ENCODE measurements around the gene ZNF473. TPM values are rescaled to one million over a fixed set of nuclear protein-coding genes. Genes with fewer than 3 reads are reported as not detected.
"Not testable (repeated sequence)": the region's sequence is repeated elsewhere in the genome, so short reads cannot be mapped to it uniquely, and the experiment has no call there.

The ZNF473 gene
- total RNA-seq, 2 experiments from 2014 or later, result 8.9 to 9.2 TPM

- Mint-ChIP-seq H3K27me3 (no peaks in the 10 kb centered on the region), H3K36me3 (ENCODE audit: low read depth) (peaks cover 84% of the 10 kb centered on the region), H3K9me3 (peaks cover 33% of the 10 kb centered on the region), H3K4me3 (no peak overlapping the region), H3K27ac (no peak overlapping the region), H3K4me1 (ENCODE audit: low read depth) (peaks cover 5% of the 10 kb centered on the region)
- DNase-seq, result no peak
- ChIA-PET POLR2A (no interaction called here), CTCF (no interaction called here)
- ATAC-seq, result no peak
- TF ChIP-seq, protein P1, sequence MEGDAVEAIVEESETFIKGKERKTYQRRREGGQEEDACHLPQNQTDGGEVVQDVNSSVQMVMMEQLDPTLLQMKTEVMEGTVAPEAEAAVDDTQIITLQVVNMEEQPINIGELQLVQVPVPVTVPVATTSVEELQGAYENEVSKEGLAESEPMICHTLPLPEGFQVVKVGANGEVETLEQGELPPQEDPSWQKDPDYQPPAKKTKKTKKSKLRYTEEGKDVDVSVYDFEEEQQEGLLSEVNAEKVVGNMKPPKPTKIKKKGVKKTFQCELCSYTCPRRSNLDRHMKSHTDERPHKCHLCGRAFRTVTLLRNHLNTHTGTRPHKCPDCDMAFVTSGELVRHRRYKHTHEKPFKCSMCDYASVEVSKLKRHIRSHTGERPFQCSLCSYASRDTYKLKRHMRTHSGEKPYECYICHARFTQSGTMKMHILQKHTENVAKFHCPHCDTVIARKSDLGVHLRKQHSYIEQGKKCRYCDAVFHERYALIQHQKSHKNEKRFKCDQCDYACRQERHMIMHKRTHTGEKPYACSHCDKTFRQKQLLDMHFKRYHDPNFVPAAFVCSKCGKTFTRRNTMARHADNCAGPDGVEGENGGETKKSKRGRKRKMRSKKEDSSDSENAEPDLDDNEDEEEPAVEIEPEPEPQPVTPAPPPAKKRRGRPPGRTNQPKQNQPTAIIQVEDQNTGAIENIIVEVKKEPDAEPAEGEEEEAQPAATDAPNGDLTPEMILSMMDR (IDR thresholded peaks at IDR 0.05), result no peak
- intact Hi-C loops (cut with micrococcal nuclease), result no loop called here
Measured at GRCh38 chr19:50044922-50045321, 19.1 kb downstream of the ZNF473 start.

GRCh38 chr19:50046649-50047503 is 21.1 kb downstream of the ZNF473 start:
- intact Hi-C loops (cut with micrococcal nuclease), result no loop called here
- TF ChIP-seq, protein P1 (IDR thresholded peaks at IDR 0.05), result peak; percentile 93
- peaks cover 17% of the 10 kb centered on the region for H3K4me1 Mint-ChIP-seq (ENCODE audit: low read depth)
- H3K36me3 Mint-ChIP-seq (ENCODE audit: low read depth), result peaks cover 65% of the 10 kb centered on the region
- H3K4me3 Mint-ChIP-seq, result no peak overlapping the region
- peaks cover 2% of the 10 kb centered on the region for H3K27me3 Mint-ChIP-seq
- ATAC-seq (no peak), DNase-seq (peak; percentile 71)
- ChIA-PET POLR2A (interaction anchor here (0.8 kb wide), 1 partner anchor 11 kb away, joined by 4 read pairs; no protein-coding TSS in a partner anchor), CTCF (interaction anchor here (0.7 to 1.7 kb wide), 11 partner anchors 7 to 109 kb away, joined by 3 to 5 read pairs (median 4); no protein-coding TSS in a partner anchor)
- H3K9me3 Mint-ChIP-seq, result peaks cover 33% of the 10 kb centered on the region
- no peak overlapping the region for H3K27ac Mint-ChIP-seq

- DNase-seq (no peak), ATAC-seq (no peak)
- intact Hi-C loops (cut with micrococcal nuclease), result no loop called here
- Mint-ChIP-seq H3K36me3 (ENCODE audit: low read depth) (peaks cover 57% of the 10 kb centered on the region), H3K4me1 (ENCODE audit: low read depth) (peaks cover 17% of the 10 kb centered on the region), H3K27me3 (peaks cover 5% of the 10 kb centered on the region), H3K4me3 (no peak overlapping the region), H3K27ac (no peak overlapping the region), H3K9me3 (peaks cover 33% of the 10 kb centered on the region)
- POLR2A ChIA-PET, result no interaction called here
- TF ChIP-seq, protein P1 (IDR thresholded peaks at IDR 0.05), result no peak
- CTCF ChIA-PET, result interaction anchor here (0.6 to 1.7 kb wide), 9 partner anchors 8 to 190 kb away, joined by 3 to 5 read pairs (median 3); no protein-coding TSS in a partner anchor
Measured at GRCh38 chr19:50047671-50048070, 21.9 kb downstream of the ZNF473 start.

DNA sequence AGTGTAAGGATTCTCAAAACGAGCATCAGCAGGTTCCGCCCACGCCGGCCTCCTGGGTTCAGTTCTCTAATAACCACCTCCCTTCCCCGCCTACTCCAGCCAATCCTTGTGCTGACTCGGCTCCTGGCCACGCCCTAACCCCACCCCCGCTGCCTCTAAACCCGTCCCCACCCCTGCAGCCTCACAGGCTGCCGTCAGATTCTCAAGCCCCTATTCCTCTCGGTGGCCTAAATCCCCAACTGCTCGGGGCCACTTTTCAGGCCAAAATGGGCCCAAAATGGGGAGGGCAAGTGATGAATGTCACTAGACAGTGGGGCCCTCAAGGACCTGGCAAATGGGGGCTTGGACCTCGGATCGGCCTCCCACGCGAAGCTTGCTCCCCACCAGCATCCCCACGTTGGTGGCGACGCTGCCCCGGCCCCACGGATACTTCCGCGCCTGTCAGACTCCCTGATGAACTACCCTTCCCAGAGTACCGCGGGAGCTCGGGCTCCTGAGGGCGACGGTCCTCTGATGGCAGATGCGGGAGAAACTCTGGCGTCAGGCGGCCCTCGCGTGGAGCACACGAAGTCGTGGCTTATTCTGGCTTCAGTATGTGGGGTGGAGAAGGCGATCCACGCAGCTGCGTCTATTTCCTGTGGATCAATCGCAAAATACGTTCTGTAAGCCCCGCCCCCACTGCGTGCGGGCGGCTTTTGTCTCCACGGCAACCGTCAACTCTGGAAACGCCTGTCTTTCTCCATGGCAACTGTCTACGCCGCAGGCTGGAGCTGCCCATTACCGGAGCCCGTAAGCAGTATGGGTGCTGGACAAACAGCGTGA is 24.8 kb downstream of the ZNF473 start:
- TF ChIP-seq, protein P1 (IDR thresholded peaks at IDR 0.05), result no peak
- peak; percentile 92 for ATAC-seq
- Mint-ChIP-seq H3K9me3 (peaks cover 8% of the 10 kb centered on the region), H3K4me1 (ENCODE audit: low read depth) (peaks cover 17% of the 10 kb centered on the region), H3K36me3 (ENCODE audit: low read depth) (peaks cover 29% of the 10 kb centered on the region), H3K27me3 (peaks cover 5% of the 10 kb centered on the region), H3K27ac (peak overlapping the region; percentile 55), H3K4me3 (peak overlapping the region; percentile 70)
- ChIA-PET POLR2A (interaction anchor here (0.8 to 1.7 kb wide), 4 partner anchors 11 to 98 kb away, joined by 3 to 4 read pairs (median 3); no protein-coding TSS in a partner anchor), CTCF (interaction anchor here (1.1 to 1.2 kb wide), 2 partner anchors 25 to 40 kb away, joined by 3 to 4 read pairs; partner anchors contain the start of gene ZNF473)
- intact Hi-C loops (cut with micrococcal nuclease), result no loop called here
- DNase-seq, result peak; percentile 91

DNA sequence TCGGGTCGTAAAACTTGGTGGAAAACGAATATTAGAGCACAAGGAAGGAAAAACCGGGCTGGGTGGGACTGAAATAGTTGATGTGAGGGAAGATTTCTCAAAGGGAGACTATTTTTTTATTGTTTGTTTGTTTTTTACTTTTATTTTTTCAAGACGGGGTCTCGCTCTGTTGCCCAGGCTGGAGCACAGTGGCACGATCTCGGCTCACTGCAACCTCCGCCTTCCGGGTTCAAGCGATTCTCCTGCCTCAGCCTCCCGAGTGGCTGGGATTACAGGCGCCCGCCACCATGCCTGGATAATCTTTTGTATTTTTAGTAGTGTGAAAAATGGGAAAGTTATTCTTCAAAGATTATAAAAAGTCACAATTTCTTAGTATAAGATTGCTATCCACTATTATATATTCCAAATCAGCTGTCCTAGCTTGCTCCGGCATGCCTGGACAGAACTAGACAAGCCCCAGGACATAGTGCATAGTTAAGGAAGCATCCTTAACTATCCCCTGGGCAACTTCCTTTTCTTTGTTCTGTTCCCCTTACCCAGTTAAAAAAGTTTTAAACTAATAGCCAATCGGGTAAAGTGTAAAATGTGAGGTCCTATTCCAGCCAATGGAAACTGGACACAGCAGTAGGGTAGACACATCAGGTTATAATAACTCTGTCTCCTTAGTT is 25.6 kb downstream of the ZNF473 start:
- POLR2A ChIA-PET, result interaction anchor here (0.8 to 1.7 kb wide), 4 partner anchors 12 to 97 kb away, joined by 3 to 4 read pairs (median 3); no protein-coding TSS in a partner anchor
- Mint-ChIP-seq H3K36me3 (ENCODE audit: low read depth) (peaks cover 22% of the 10 kb centered on the region), H3K4me3 (peak overlapping the region; percentile 70), H3K27ac (peak overlapping the region; percentile 55), H3K4me1 (ENCODE audit: low read depth) (peaks cover 17% of the 10 kb centered on the region)
- H3K9me3 Mint-ChIP-seq; intact Hi-C loops (cut with micrococcal nuclease); H3K27me3 Mint-ChIP-seq; DNase-seq; ATAC-seq; CTCF ChIA-PET: not testable (repeated sequence)
